Endothelial cell of umbilical vein (primary cell): ENCODE measurements around the gene AARS2. TPM values are rescaled to one million over a fixed set of nuclear protein-coding genes. Genes with fewer than 3 reads are reported as not detected.

Source experiments
- BruUV-seq: library from RNA; stranded (reverse); fragments of 400-500 nt; replicated peaks from 2 replicates; lab custom pipeline; 2021; lab: Mats Ljungman, UMichigan
- CTCF ChIA-PET: fragments of 300-600, 350-600 bp; sonication (Branson Sonifier 250); formaldehyde crosslinking; loops from one replicate; lab custom pipeline; 2021; ENCODE audit warnings: antibody characterized with exemption, inconsistent platforms; lab: Charles Lee
- POLR2A ChIA-PET: fragments of 300-600, 350-600 bp; sonication (Branson Sonifier 250); formaldehyde crosslinking; loops from one replicate; lab custom pipeline; 2021; ENCODE audit warnings: antibody characterized with exemption, inconsistent platforms; lab: Charles Lee
- DNase-seq: peaks from one replicate; pipeline ENCODE4 v3.0.0-alpha.2; 2011; ENCODE audit warnings: low read depth, low spot score
- FAIRE-seq: peaks from 2 replicates; lab custom pipeline; 2011; peaks lifted over from hg19 to GRCh38; lab: Jason Lieb, UNC
- H2AFZ ChIP-seq: 2 replicates; pipeline ENCODE4 v1.6.0; 2012; ENCODE audit warnings: low read depth, low read length, control low read depth, inconsistent platforms
- H3K27ac ChIP-seq: 2 replicates; pipeline ENCODE4 v1.5.1; 2011; ENCODE audit warnings: low read depth, mild to moderate bottlenecking, control low read depth, low read length, moderate library complexity; ENCODE audit not compliant: insufficient read depth
- H3K27me3 ChIP-seq, 2 experiments: 2 replicates each; pipeline versions ENCODE4 v1.6.0 to v1.6.1; 2011; ENCODE audit warnings: low read length in 2 of 2, mixed read lengths in 1 of 2; ENCODE audit not compliant: control insufficient read depth in 2 of 2, insufficient read depth in 2 of 2
- H3K36me3 ChIP-seq, 2 experiments: 2 replicates in 1 of 2; 3 replicates in 1 of 2; pipeline ENCODE4 v1.5.1; 2011; ENCODE audit warnings: low read length in 2 of 2, mild to moderate bottlenecking in 1 of 2, moderate library complexity in 1 of 2; ENCODE audit not compliant: control insufficient read depth in 2 of 2, insufficient read depth in 2 of 2; ENCODE audit errors: extremely low read depth in 1 of 2
- H3K4me1 ChIP-seq: 3 replicates; pipeline ENCODE4 v1.5.1; 2011; ENCODE audit warnings: mild to moderate bottlenecking, low read length; ENCODE audit not compliant: control insufficient read depth, insufficient read depth; ENCODE audit errors: extremely low read depth
- H3K4me2 ChIP-seq: 2 replicates; pipeline ENCODE4 v1.6.1; 2011; ENCODE audit warnings: low read length, control low read depth, mixed read lengths; ENCODE audit not compliant: insufficient read depth
- H3K4me3 ChIP-seq, 3 experiments: fragments of 200-600 bp in 1 of 3; sonication (generic), shearing (Covaris generic) in 1 of 3; replicated peaks in 1 of 3; 2 replicates each; pipeline ENCODE4 v1.5.1; 2011 to 2016; ENCODE audit warnings: control low read depth in 3 of 3, low read length in 3 of 3, mild to moderate bottlenecking in 2 of 3, inconsistent platforms in 1 of 3, low read depth in 1 of 3, moderate library complexity in 1 of 3; ENCODE audit not compliant: insufficient read depth in 1 of 3
- H3K79me2 ChIP-seq: 2 replicates; pipeline ENCODE4 v1.6.0; 2012; ENCODE audit warnings: low read length, inconsistent platforms; ENCODE audit not compliant: control insufficient read depth, insufficient read depth
- H3K9ac ChIP-seq: replicated peaks from 2 replicates; pipeline ENCODE3; 2011; ENCODE audit warnings: low read length, control low read depth; ENCODE audit not compliant: insufficient read depth; ENCODE audit errors: extremely low read depth
- H3K9me1 ChIP-seq: replicated peaks from 3 replicates; pipeline ENCODE4 v1.6.0; 2011; ENCODE audit warnings: mild to moderate bottlenecking, low read length; ENCODE audit not compliant: control insufficient read depth, insufficient read depth; ENCODE audit errors: extremely low read depth
- H3K9me3 ChIP-seq: replicated peaks from 2 replicates; pipeline ENCODE4 v1.5.1; 2012; ENCODE audit warnings: low read length, inconsistent platforms; ENCODE audit not compliant: control insufficient read depth, insufficient read depth
- H4K20me1 ChIP-seq: replicated peaks from 2 replicates; pipeline ENCODE3; 2011; ENCODE audit warnings: mild to moderate bottlenecking, low read length; ENCODE audit not compliant: control insufficient read depth, insufficient read depth; ENCODE audit errors: extremely low read depth
- EZH2 ChIP-seq: IDR thresholded peaks from 2 replicates; pipeline ENCODE4 v1.6.1; 2012; ENCODE audit warnings: borderline replicate concordance, low read depth, mild to moderate bottlenecking, moderate library complexity, low read length, inconsistent platforms; ENCODE audit not compliant: severe bottlenecking
- FOS ChIP-seq: IDR thresholded peaks from 2 replicates; pipeline ENCODE4 v1.6.1; 2011; ENCODE audit warnings: mild to moderate bottlenecking, low read length, moderate library complexity, borderline replicate concordance; ENCODE audit not compliant: insufficient read depth
- GATA2 ChIP-seq: IDR thresholded peaks from 2 replicates; pipeline ENCODE4 v1.7.0; 2011; ENCODE audit warnings: low read depth, mild to moderate bottlenecking, moderate library complexity, mixed read lengths, low read length; ENCODE audit not compliant: insufficient read length, insufficient read depth
- JUN ChIP-seq: IDR thresholded peaks from 2 replicates; pipeline ENCODE4 v1.6.1; 2011; ENCODE audit warnings: borderline replicate concordance, low read depth; ENCODE audit not compliant: insufficient read length, insufficient read depth
- MYC ChIP-seq: IDR thresholded peaks from one replicate; pipeline ENCODE4 v1.6.1; 2011; ENCODE audit warnings: mild to moderate bottlenecking, low read depth, low read length
- POLR2A ChIP-seq: IDR thresholded peaks from 2 replicates; pipeline ENCODE4 v1.6.1; 2012; ENCODE audit warnings: low read depth, mild to moderate bottlenecking, control low read depth, low read length
- POLR2AphosphoS5 ChIP-seq: IDR thresholded peaks from 2 replicates; pipeline ENCODE4 v1.6.1; 2012; ENCODE audit warnings: low read depth, mild to moderate bottlenecking, control low read depth, low read length, moderate library complexity; ENCODE audit not compliant: insufficient read depth
- dilution Hi-C: fragments of 300-500 bp; cut with MboI; formaldehyde crosslinking; loops from one replicate; pipeline ENCODE4 v1.15.0; 2019; ENCODE audit warnings: low sequenced_read_pairs; ENCODE audit not compliant: extremely low pct_ligation_motif_present
- intact Hi-C: fragments of 100-400 bp; cut with micrococcal nuclease; formaldehyde crosslinking; loops from one replicate; pipeline ENCODE4 v1.10.0; 2022
- polyA plus RNA-seq, 4 experiments: library from polyadenylated mRNA; depleted of rRNA in 3 of 4; stranded (reverse) in 3 of 4; unstranded in 1 of 4; fragments of >200 nt; gene quantifications; 2 replicates each; pipeline versions ENCODE4 v1.2.1 to v1.2.3, GENCODE V29; 2011 to 2012; ENCODE audit warnings: missing spikeins in 1 of 4
- total RNA-seq: library from RNA; stranded (reverse); gene quantifications from 2 replicates; pipeline ENCODE4 v1.2.3, GENCODE V29; 2021
- TF ChIP-seq, protein P1 (sequence below): IDR thresholded peaks from 2 replicates; pipeline ENCODE4 v1.6.1; 2011; ENCODE audit not compliant: insufficient read depth, insufficient read length
- TF ChIP-seq, protein P2 (sequence below), 2 donors: IDR thresholded peaks; 1 replicate in 1 of 2; 2 replicates in 1 of 2; pipeline ENCODE4 v1.5.1; 2011; ENCODE audit warnings: low read length in 2 of 2, mild to moderate bottlenecking in 2 of 2, moderate library complexity in 2 of 2, control low read depth in 1 of 2, inconsistent platforms in 1 of 2, low read depth in 1 of 2; ENCODE audit not compliant: insufficient read depth in 1 of 2; ENCODE audit errors: extremely low read depth in 1 of 2

The AARS2 gene
- total and polyA plus RNA-seq, 2 donors (not counting 3 experiments of a cell fraction or from before 2014, with no cell fraction given), result 8.3 to 17.9 TPM

DNA sequence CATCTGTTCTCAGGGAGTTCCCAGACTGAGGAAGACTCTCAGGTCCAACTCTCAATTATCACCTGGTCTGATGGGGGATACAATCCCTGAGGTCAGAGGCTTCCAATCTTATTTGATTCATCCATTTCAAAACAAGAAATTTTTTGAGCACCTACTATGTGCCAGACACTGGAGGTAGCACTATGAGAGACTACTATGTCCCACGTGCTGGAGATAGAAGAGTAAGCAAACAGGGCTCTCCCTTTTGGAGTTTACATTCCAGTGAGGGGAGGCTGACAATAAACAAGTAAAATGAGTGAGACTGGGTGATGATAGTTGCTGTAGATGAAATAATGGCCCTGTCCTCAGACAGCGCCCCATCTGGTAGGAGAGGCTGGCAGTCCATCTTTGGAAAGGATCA, 26.4 kb downstream of the AARS2 start:
- Histone ChIP-seq H2AFZ (no peak overlapping the region), H3K9me1 (no peaks in the 10 kb centered on the region), H3K4me2 (no peak overlapping the region), H3K4me1 (no peaks in the 10 kb centered on the region), H3K79me2 (no peaks in the 10 kb centered on the region), H3K27me3 (peaks cover 6% of the 10 kb centered on the region in 2 experiments), H3K36me3 (no peaks in the 10 kb centered on the region), H3K27ac (no peak overlapping the region), H3K9me3 (no peaks in the 10 kb centered on the region), H3K9ac (no peak overlapping the region), H4K20me1 (no peaks in the 10 kb centered on the region), H3K4me3 (no peak overlapping the region)
- ChIA-PET CTCF (interaction anchor here (1.4 kb wide), 1 partner anchor 16 kb away, joined by 4 read pairs; no protein-coding TSS in a partner anchor), POLR2A (no interaction called here)
- FAIRE-seq, result no peak
- DNase-seq, result no peak
- BruUV-seq, result no TSS peak
- dilution Hi-C loops, result no loop called here
- TF ChIP-seq MYC, result no peak
- TF ChIP-seq, protein P1, sequence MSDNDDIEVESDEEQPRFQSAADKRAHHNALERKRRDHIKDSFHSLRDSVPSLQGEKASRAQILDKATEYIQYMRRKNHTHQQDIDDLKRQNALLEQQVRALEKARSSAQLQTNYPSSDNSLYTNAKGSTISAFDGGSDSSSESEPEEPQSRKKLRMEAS, result no peak
- no peak for TF ChIP-seq GATA2
- intact Hi-C loops, result no loop called here

DNA sequence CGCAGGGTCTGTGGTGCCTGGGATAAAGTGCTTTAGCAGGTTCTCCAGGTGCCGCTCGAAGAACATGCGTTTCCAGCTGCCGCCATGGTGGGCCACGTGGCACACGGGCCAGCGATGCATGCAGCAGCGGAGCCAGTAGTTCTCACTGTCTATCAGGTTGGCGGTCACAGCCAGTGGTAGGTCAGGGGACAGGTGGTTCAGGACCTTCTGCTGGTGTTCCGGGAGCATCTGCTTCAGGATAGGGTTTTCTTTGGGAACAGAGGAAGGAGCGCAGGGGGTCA, 26.9 kb downstream of the AARS2 start:
- POLR2A ChIA-PET, result no interaction called here
- CTCF ChIA-PET, result no interaction called here
- Histone ChIP-seq H3K4me1 (no peaks in the 10 kb centered on the region), H3K9me3 (no peaks in the 10 kb centered on the region), H3K27me3 (peaks cover 6% of the 10 kb centered on the region in 2 experiments), H3K9me1 (no peaks in the 10 kb centered on the region), H3K36me3 (no peaks in the 10 kb centered on the region), H3K4me2 (no peak overlapping the region), H3K9ac (no peak overlapping the region), H3K4me3 (no peak overlapping the region), H2AFZ (no peak overlapping the region), H3K79me2 (no peaks in the 10 kb centered on the region), H4K20me1 (no peaks in the 10 kb centered on the region), H3K27ac (no peak overlapping the region)
- no TSS peak for BruUV-seq
- dilution Hi-C loops, result no loop called here
- FAIRE-seq (no peak), DNase-seq (no peak)
- intact Hi-C loops, result no loop called here
- TF ChIP-seq, protein P2, sequence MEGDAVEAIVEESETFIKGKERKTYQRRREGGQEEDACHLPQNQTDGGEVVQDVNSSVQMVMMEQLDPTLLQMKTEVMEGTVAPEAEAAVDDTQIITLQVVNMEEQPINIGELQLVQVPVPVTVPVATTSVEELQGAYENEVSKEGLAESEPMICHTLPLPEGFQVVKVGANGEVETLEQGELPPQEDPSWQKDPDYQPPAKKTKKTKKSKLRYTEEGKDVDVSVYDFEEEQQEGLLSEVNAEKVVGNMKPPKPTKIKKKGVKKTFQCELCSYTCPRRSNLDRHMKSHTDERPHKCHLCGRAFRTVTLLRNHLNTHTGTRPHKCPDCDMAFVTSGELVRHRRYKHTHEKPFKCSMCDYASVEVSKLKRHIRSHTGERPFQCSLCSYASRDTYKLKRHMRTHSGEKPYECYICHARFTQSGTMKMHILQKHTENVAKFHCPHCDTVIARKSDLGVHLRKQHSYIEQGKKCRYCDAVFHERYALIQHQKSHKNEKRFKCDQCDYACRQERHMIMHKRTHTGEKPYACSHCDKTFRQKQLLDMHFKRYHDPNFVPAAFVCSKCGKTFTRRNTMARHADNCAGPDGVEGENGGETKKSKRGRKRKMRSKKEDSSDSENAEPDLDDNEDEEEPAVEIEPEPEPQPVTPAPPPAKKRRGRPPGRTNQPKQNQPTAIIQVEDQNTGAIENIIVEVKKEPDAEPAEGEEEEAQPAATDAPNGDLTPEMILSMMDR (IDR thresholded peaks at IDR 0.05; ENCODE audit: extremely low read depth in 1 of 2, insufficient read depth in 1 of 2, low read depth in 1 of 2, low read length in 2 of 2), result no peak
- no peak for TF ChIP-seq GATA2
- TF ChIP-seq, protein P1, result no peak
- TF ChIP-seq MYC, result no peak
- no peak for TF ChIP-seq POLR2A
- TF ChIP-seq JUN, result no peak
- TF ChIP-seq FOS, result no peak
- TF ChIP-seq EZH2, result no peak
- TF ChIP-seq POLR2AphosphoS5, result no peak
